ENCODE data around the gene BZW2.

DNA sequence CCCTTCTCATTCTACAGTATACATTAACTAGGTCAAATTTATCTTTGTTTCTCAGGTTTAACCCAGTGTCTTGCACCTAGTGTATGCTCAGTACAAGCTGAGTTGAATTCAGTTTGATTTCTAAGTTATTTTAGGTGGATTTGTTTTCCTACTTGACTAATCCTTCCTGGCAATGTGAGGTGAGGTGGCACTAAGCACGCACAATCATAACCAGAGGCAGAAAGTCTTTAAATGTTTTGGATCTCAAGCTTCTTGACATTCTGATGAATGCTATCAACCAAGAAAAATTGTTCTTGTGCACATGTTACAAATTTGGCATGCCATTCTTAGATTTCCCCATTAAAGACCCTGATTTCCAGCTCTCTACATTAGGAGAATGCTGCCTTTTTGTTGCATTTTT is 3.2 kb downstream of the BZW2 start:
- TF ChIP-seq CTCF (IDR thresholded peaks at IDR 0.05): no peak
- TF ChIP-seq POLR2AphosphoS5 (IDR thresholded peaks at IDR 0.05; ENCODE audit: low read depth, low read length): no peak
- no peak for TF ChIP-seq SIN3A (IDR thresholded peaks at IDR 0.05; ENCODE audit: borderline replicate concordance, insufficient read depth, low read depth, low read length)
- TF ChIP-seq, protein P1, sequence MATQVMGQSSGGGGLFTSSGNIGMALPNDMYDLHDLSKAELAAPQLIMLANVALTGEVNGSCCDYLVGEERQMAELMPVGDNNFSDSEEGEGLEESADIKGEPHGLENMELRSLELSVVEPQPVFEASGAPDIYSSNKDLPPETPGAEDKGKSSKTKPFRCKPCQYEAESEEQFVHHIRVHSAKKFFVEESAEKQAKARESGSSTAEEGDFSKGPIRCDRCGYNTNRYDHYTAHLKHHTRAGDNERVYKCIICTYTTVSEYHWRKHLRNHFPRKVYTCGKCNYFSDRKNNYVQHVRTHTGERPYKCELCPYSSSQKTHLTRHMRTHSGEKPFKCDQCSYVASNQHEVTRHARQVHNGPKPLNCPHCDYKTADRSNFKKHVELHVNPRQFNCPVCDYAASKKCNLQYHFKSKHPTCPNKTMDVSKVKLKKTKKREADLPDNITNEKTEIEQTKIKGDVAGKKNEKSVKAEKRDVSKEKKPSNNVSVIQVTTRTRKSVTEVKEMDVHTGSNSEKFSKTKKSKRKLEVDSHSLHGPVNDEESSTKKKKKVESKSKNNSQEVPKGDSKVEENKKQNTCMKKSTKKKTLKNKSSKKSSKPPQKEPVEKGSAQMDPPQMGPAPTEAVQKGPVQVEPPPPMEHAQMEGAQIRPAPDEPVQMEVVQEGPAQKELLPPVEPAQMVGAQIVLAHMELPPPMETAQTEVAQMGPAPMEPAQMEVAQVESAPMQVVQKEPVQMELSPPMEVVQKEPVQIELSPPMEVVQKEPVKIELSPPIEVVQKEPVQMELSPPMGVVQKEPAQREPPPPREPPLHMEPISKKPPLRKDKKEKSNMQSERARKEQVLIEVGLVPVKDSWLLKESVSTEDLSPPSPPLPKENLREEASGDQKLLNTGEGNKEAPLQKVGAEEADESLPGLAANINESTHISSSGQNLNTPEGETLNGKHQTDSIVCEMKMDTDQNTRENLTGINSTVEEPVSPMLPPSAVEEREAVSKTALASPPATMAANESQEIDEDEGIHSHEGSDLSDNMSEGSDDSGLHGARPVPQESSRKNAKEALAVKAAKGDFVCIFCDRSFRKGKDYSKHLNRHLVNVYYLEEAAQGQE (IDR thresholded peaks at IDR 0.05; ENCODE audit: insufficient read depth in 1 of 2, low read depth in 2 of 2, low read length in 1 of 2): no peak

Data from Panc1 (cell line).